Measurements from ENCODE around the gene CCDC50. TPM values are rescaled to one million over a fixed set of nuclear protein-coding genes. Genes with fewer than 3 reads are reported as not detected.
A peak's percentile ranks its signal among the peaks of the same experiment; 100 is the strongest.

The CCDC50 gene
- total RNA-seq, 2 donors from 2014 or later, result 56.0 to 84.7 TPM

DNA sequence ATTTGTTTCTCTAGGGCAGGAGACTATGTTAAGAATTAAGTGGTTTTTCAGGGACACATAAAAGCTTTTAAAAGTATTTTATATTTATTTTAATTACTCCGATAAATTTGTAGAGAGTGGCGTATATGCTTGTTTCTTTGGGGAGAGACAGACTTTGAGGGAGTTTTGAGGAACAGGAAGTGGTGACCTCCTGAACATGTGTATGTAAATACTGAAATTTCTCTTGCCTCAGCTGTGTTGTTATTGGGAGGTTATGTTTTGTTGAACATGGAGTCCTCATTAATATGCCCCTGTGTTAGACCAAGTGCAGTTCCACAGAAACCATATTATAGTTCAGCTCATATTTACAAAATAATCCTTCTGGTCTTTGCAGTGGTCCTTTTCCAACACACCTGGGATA is 42.9 kb downstream of the CCDC50 start:
- WGBS, result 86% methylated on average over 2 of the region's 2 CpGs
- Histone ChIP-seq H3K4me1 (replicated peaks) (no peaks in the 10 kb centered on the region), H3K4me3 (no peak overlapping the region), H3K9me3 (no peaks in the 10 kb centered on the region), H3K27ac (no peak overlapping the region), H3K36me3 (no peaks in the 10 kb centered on the region), H3K27me3 (replicated peaks; ENCODE audit: insufficient read depth) (no peaks in the 10 kb centered on the region)
- intact Hi-C loops (cut with DNase I), result no loop called here
- TF ChIP-seq POLR2AphosphoS5 (IDR thresholded peaks at IDR 0.05), result no peak
- TF ChIP-seq, protein P1, sequence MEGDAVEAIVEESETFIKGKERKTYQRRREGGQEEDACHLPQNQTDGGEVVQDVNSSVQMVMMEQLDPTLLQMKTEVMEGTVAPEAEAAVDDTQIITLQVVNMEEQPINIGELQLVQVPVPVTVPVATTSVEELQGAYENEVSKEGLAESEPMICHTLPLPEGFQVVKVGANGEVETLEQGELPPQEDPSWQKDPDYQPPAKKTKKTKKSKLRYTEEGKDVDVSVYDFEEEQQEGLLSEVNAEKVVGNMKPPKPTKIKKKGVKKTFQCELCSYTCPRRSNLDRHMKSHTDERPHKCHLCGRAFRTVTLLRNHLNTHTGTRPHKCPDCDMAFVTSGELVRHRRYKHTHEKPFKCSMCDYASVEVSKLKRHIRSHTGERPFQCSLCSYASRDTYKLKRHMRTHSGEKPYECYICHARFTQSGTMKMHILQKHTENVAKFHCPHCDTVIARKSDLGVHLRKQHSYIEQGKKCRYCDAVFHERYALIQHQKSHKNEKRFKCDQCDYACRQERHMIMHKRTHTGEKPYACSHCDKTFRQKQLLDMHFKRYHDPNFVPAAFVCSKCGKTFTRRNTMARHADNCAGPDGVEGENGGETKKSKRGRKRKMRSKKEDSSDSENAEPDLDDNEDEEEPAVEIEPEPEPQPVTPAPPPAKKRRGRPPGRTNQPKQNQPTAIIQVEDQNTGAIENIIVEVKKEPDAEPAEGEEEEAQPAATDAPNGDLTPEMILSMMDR (IDR thresholded peaks at IDR 0.05), result no peak
- TF ChIP-seq POLR2A (IDR thresholded peaks at IDR 0.05), result no peak
- no peak for DNase-seq (ENCODE audit: low spot score)

DNA sequence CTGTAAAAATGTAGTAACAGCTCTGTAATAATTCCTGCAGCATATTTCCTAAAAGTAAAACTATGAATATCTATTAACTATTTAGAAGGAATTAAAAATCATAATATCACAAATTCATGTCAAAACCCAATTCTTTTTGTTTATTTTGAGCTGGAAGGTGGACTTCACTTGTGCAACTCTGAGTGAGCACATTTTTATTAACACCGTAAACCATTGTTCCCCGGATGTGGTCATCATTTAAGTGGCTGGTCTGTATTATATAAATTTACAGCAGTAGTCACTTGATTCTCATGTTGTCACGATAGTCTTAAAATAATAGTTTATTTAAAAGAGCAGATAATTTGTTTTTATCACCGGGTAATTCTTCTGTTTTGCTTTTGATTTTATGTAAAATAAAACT is 44.1 kb downstream of the CCDC50 start:
- Histone ChIP-seq H3K9me3 (no peaks in the 10 kb centered on the region), H3K27me3 (replicated peaks; ENCODE audit: insufficient read depth) (no peaks in the 10 kb centered on the region), H3K4me3 (no peak overlapping the region), H3K4me1 (replicated peaks) (no peaks in the 10 kb centered on the region), H3K27ac (no peak overlapping the region), H3K36me3 (no peaks in the 10 kb centered on the region)
- 53% methylated on average over 4 of the region's 4 CpGs for WGBS
- no peak for TF ChIP-seq POLR2A (IDR thresholded peaks at IDR 0.05)
- TF ChIP-seq, protein P1 (IDR thresholded peaks at IDR 0.05), result no peak
- TF ChIP-seq POLR2AphosphoS5 (IDR thresholded peaks at IDR 0.05), result no peak
- intact Hi-C loops (cut with DNase I), result no loop called here
- DNase-seq (ENCODE audit: low spot score), result no peak

DNA sequence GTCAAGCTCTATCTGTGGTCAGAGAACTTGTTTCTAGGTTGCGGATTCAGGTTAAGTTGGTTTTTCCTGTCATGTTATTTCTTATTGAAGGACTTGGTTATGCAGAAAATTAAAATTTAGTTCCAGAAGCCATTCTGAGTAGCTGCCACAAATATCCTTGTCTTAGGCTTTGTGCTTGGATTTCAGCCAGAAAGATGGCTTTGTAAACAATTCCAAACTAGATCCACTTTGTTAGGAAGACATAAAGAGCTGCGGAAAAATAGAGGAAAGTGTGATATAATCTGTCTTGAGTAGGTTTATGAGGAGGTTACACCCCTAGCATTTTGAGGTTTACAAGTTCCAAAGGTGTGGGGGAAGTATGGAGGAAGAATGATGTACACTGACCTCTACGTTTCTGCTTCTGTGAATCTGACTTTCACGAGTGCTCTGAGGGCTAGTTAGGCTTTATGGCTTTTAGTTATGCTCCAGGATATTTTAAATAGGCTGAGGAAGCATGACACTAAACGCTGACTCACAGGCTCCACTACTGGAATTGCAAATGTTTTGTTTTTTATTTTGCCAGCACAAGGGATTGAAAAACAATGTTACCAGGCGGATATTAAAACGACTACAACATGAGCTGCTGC is 47.4 kb downstream of the CCDC50 start:
- DNase-seq (ENCODE audit: low spot score), result no peak
- no peak overlapping the region for H3K4me3 ChIP-seq
- TF ChIP-seq POLR2A (IDR thresholded peaks at IDR 0.05), result no peak
- peak; percentile 21 for TF ChIP-seq POLR2AphosphoS5 (IDR thresholded peaks at IDR 0.05)
- TF ChIP-seq, protein P1 (IDR thresholded peaks at IDR 0.05), result no peak
- H3K9me3 ChIP-seq, result no peaks in the 10 kb centered on the region
- intact Hi-C loops (cut with DNase I), result no loop called here
- no peaks in the 10 kb centered on the region for H3K4me1 ChIP-seq (replicated peaks)
- 44% methylated on average over 7 of the region's 7 CpGs for WGBS
- no peaks in the 10 kb centered on the region for H3K27me3 ChIP-seq (replicated peaks; ENCODE audit: insufficient read depth)
- H3K36me3 ChIP-seq, result no peaks in the 10 kb centered on the region
- no peak overlapping the region for H3K27ac ChIP-seq

DNA sequence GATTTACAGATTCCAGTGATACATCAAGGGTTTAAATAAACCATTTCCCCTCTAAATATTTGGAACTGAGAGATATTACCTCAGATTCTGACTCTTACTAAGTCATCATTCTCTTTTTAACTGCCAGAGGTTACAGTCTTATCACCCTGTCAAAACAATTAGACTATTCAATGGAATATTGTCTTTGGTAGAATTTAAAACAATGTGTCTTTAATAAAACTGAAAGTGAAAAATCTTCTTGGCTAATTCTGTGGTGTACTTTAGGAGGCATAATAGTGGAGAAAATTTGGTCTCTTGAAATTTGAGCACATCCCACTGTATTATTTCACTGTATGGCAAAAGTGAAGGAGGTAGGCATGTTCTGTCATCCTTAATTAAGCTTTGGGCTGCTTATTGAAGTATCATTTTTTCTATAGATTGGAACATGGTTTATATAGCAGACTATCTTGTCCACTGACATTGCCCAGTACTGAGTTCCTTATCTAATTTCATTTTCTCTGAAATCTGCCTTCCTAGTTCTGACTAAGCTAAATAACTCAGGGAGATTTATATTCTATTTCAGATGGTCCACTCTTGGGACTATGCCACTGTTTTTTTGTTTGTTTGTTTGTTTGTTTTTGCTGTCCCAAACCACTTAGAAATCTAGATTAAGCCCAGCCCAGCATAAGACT is 49.1 kb downstream of the CCDC50 start:
- no peaks in the 10 kb centered on the region for H3K27me3 ChIP-seq (replicated peaks; ENCODE audit: insufficient read depth)
- no peak for DNase-seq (ENCODE audit: low spot score)
- no peaks in the 10 kb centered on the region for H3K9me3 ChIP-seq
- intact Hi-C loops (cut with DNase I), result no loop called here
- H3K36me3 ChIP-seq, result no peaks in the 10 kb centered on the region
- no peak overlapping the region for H3K4me3 ChIP-seq
- no peaks in the 10 kb centered on the region for H3K4me1 ChIP-seq (replicated peaks)
- H3K27ac ChIP-seq, result no peak overlapping the region
- TF ChIP-seq POLR2A (IDR thresholded peaks at IDR 0.05), result no peak
- no peak for TF ChIP-seq POLR2AphosphoS5 (IDR thresholded peaks at IDR 0.05)
- TF ChIP-seq, protein P1 (IDR thresholded peaks at IDR 0.05), result no peak

DNA sequence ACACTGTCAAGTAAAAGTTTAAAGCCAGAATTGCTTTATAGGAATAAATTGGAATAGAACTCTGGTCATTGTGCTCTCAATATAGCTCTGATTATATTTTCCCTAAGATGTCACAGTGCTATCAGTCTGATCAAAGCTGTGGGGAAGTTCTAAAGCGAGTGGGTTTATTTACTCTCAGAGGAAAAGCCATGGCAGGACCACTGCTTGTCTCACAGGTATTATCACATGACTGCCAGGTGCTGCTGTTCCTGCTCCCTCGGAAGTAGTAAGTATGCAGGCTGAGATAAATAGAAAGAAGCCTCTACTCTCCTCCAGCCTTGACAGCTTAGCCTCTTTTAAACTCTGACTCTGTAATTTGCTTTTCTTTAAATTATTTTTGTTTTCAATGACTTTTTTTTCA is 50.3 kb downstream of the CCDC50 start:
- 59% methylated on average over 2 of the region's 2 CpGs for WGBS
- TF ChIP-seq POLR2AphosphoS5 (IDR thresholded peaks at IDR 0.05) (no peak), POLR2A (IDR thresholded peaks at IDR 0.05) (no peak)
- TF ChIP-seq, protein P1 (IDR thresholded peaks at IDR 0.05), result no peak
- Histone ChIP-seq H3K27me3 (replicated peaks; ENCODE audit: insufficient read depth) (no peaks in the 10 kb centered on the region), H3K27ac (no peak overlapping the region), H3K36me3 (no peaks in the 10 kb centered on the region), H3K4me1 (replicated peaks) (no peaks in the 10 kb centered on the region), H3K4me3 (no peak overlapping the region), H3K9me3 (no peaks in the 10 kb centered on the region)
- DNase-seq (ENCODE audit: low spot score), result no peak
- intact Hi-C loops (cut with DNase I), result no loop called here
